Amniotic epithelial cell (primary cell): ENCODE results near the gene KCND1.

Experiments used
- DNase-seq: peaks from one replicate; pipeline ENCODE4 v3.0.0-alpha.2; 2010; ENCODE audit warnings: low read depth

The KCND1 gene

DNA sequence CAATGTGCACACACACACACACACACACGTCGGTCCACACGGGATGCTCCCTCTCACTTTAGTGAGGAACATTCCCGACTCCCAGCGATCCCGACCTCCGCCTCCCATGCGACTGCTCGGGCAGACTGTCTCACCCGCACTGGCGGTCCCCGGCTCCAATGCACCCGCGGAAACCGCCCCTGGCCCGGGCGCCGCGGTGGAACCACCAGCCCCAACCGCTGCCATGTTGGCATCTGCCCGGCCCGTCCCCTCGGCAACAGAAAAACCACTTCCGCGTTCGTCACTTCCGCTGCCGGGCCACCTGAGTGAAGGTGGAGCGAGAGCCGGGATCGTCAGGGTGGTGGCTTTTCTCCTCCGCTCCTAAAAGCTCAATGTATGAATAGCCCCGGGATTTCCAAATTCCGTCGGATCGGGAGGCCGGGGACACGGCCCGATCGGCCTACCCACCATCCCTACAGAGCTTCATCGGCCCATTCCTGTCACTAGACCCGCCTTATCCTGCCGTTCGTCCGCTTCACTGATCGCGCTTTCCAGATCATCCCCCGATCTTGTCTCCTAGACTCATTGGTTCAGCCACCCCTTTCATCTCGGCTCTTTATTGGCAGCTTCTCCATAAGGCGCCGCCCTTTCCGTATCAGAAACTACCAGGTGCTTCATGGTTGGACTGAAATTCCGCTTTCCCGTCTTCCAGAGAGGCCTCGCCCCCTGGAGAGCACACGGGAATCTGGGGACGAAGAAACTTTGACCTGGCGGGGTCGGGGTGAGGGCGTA is 60.0 kb downstream of the KCND1 start, which contains the start of gene SLC35A2:
TSS of gene SLC35A2 (minus strand) at position 235 of the 771 bp plus-strand sequence. CDS start at position 225, 10 bp downstream.
- peak; percentile 76 for DNase-seq
